ENCODE measurements around the gene HEPHL1.
"Not testable (repeated sequence)": the region's sequence is repeated elsewhere in the genome, so short reads cannot be mapped to it uniquely, and the experiment has no call there.

Gene HEPHL1

DNA sequence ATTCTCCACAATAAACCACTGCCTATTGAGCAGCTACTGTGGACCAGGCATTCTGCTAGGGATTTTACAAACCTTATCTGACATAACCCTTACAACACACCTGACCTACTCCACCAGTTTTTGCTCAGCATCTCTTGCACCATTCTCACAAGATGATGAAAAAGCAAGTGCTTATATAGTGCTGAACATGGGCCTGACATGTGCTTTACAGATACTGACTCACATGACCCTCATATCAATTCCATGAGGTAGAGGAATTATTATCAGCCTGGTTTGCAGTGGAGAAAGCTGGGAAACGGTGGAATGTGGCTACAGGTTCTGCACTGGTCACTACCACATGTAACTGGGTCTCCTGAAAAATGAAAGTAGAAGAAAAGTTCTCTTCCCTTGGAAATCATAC, 69.9 kb downstream of the HEPHL1 start:
- no peak for DNase-seq

- DNase-seq = no peak
These were observed 79.1 kb downstream of the HEPHL1 start for GRCh38 chr11:94100253-94100652.

DNA sequence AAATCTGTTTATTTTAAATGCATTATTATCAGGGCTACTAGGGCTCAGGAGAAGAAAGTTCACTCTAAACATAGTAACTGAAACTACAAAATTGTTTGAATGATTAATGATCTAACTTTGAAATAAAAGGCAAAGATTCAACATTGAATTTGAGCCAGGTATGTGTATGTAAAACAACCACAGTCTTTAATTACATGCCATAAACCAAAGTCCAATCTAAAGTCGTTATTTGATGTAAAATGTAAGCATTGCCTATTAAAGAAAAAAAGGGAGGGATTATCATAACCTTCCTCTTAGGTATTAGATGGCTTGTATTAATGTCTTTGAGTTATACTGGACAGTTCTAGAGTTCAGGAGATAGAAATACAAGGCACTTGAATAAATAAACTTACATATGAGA, 82.3 kb downstream of the HEPHL1 start:
- DNase-seq = no peak

DNA sequence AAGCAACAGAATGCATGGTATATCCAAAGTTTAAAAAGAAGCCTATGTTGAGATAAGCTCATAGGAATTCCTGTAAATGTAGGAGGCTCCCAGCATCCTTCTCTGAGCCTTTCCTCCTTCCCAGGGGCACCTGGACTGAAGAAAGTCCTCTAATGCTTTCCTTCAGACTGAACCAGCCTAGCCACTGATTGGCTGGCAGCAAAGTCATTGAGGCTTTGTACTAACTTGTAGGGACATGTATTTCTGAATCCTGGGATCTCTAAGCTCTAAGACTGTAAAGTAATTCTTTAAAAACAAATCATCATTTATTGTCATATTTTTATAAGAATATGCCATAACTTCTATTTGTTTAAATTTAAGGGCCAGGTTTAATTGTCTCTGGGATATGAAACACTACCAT, 83.6 kb downstream of the HEPHL1 start:
- no peak for DNase-seq

- DNase-seq = no peak
These were observed 85.6 kb downstream of the HEPHL1 start for GRCh38 chr11:94106716-94107115.

DNA sequence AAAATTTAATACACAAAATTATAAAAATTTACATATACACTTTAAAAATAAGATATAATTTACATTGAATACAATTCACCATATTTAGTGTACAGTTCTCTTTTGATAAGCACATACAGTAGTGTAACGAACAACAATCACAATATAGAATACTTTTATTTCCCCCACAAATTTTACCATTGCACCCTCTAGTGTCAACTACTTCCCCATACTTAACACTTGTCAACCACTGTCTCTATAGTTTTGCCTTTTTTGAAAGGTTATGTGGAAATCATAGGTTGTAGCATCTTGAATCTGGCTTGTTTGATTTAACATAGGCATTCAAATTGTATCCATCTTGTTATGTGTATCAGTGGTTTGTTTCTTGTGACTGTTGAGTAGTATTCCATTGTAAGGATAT, 86.2 kb downstream of the HEPHL1 start:
- DNase-seq = no peak

- no peak for DNase-seq
These were observed 90.1 kb downstream of the HEPHL1 start for GRCh38 chr11:94111241-94111640.

GRCh38 chr11:94111660-94112059, 90.5 kb downstream of the HEPHL1 start:
- no peak for DNase-seq

DNA sequence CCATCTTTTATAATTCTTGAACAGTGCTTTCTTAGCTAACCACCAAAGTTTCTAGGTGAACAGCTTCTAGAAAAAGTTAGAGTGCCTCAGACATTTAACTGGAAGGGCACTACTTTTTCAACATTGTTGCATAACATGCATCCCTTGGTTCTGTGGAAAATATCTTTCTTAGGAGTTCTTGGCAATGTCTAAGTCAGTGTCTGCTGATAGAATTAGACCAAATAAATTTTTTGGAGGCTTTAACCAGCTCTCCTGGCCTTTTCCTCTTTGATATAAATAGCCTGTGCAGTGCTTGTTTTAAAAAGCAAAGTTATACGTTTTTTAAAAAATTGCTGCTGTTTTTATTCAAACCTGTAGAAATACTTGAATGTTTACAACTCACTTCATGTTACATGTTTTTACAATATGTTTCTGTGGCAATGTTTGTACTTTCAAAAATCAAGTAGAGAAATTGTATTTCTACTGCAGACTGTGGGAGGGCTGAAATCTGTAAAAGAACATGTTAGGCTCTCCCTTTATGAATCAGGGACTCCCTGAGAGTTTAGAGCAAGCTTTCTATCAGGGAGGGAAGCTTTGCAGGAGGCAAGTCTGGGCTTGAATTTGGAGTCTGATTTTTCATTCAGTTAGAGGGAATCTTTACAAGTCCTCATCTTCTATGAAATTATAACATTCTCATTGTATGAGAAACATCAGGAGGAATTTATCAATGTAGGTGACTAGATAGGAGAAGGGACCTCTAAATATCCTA, 91.2 kb downstream of the HEPHL1 start:
- DNase-seq = no peak

DNA sequence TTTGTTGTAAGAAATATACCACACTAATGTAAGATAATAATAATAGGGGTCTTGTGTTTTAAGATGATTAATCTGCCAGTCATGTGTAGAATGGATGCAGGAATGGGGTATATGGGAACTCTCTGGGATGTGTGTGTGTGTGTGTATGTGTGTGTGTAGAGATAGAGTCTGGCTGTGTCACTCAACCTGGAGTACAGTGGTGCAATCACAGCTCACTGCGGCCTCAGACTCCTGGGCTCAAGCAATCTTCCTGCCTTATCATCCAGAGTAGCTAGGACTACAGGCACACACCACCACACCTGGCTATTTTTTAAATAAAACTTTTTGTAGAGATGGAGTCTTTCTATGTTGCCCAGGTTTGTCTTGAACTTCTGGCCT, 96.0 kb downstream of the HEPHL1 start:
- DNase-seq = no peak

- DNase-seq = no peak
These were observed 96.7 kb downstream of the HEPHL1 start for GRCh38 chr11:94117871-94118270.

DNA sequence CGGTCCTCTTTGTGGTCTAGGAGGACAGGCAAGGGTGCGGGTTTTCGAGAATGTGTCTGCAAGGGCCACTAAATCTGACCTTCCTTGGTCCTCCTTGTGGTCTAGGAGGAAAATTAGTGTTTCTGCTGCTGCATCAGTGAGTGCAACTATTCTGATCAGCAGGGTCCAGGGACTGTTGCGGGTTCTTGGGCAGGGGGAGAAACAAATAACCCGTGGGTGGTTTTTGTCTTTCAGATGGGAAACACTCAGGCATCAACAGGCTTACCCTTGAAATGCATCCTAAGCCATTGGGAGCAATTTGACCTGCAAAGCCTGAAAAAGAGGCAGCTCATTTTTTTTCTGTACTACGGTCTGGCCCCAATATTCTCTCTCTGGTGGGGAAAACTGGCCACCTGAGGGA, 98.5 kb downstream of the HEPHL1 start:
- DNase-seq = not testable (repeated sequence)

- not testable (repeated sequence) for DNase-seq
These were observed 99.4 kb downstream of the HEPHL1 start for GRCh38 chr11:94120516-94120915.

DNA sequence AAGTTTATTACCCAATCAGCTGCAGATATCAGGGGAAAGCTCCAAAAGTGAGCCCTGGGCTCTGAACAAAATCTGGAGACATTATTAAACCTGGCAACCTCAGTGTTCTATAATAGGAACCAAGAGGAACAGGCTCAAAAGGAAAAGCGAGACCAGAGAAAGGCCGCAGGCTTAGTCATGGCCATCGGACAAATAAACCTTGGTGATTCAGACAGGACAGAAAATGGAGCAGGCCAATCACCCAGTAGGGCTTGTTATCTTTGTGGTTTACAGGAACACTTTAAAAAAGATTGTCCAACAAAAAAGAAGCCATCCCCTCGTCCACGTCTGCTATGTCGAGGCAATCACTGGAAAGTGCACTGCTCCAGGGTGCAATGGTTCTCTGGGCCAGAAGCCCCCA, 99.8 kb downstream of the HEPHL1 start:
- DNase-seq = no peak

- DNase-seq = no peak
These were observed 104.4 kb downstream of the HEPHL1 start for GRCh38 chr11:94125407-94126115.

GRCh38 chr11:94127638-94128037, 106.5 kb downstream of the HEPHL1 start:
- DNase-seq = no peak

DNA sequence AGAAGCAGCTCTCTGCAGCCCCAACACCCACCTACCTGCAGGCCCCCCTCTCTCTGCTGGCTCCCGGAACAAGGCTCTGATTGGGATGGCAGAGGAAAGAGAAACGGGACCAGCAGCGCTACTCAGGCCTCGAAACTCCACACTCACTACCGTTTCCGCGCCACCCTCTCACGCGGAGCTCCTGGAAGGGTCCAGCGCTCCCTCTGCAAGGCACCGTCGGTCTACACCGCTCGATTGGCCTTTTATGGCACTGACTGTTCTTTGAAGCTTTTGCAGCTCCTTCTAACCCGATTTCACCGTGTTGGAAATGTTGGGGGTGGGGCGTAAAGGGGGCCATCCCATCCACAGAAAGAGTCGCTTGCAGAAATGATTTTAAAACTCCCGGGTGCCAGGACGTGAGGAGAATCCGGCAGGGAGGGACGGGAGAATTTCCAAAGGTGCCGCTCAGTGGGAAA, 107.2 kb downstream of the HEPHL1 start:
- peak; percentile 64 for DNase-seq

- peak; percentile 92 for DNase-seq
These were observed 107.8 kb downstream of the HEPHL1 start, which contains the start of gene PANX1 for GRCh38 chr11:94128746-94129511. TSS of gene PANX1 (plus strand) at chr11:94128841. CDS start at chr11:94129313, 472 bp downstream.

- DNase-seq = peak; percentile 32
These were observed 108.6 kb downstream of the HEPHL1 start for GRCh38 chr11:94129512-94130297.

DNA sequence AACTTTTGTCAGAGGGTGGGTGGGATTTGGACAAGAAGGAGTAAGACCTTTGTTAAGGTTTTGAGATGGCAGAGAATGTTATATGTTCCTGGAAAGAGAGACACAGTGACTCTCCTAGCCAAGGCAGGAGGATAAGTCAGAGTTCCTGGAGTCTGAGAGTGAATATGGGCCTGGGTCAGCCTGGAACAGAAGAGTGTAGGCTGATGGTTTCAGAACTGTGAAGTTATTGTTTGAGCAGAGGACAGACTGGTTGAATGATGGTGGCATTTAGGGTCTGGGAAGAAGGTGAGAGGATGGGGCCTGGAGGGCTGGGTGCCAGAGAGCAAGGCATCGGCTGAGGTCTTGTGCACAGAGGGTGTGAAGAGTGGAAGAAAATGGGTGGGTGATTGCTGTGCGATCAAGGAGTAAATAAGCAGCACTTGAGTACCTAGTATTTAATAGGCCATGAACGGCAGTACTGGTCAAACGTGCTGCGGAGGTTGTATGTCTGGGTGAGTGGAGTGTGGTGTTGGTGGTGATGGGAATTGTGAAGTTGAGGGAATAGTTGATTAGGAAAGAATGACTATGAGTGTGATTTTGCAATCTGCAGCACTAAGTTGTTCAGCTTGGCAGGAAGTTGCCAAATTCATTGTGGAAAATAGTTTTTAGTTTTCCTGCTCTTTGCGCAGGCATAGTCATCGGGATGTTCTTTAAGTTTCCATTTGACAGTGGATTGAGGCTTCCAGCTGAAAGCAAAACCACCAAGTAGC, 109.3 kb downstream of the HEPHL1 start:
- no peak for DNase-seq

DNA sequence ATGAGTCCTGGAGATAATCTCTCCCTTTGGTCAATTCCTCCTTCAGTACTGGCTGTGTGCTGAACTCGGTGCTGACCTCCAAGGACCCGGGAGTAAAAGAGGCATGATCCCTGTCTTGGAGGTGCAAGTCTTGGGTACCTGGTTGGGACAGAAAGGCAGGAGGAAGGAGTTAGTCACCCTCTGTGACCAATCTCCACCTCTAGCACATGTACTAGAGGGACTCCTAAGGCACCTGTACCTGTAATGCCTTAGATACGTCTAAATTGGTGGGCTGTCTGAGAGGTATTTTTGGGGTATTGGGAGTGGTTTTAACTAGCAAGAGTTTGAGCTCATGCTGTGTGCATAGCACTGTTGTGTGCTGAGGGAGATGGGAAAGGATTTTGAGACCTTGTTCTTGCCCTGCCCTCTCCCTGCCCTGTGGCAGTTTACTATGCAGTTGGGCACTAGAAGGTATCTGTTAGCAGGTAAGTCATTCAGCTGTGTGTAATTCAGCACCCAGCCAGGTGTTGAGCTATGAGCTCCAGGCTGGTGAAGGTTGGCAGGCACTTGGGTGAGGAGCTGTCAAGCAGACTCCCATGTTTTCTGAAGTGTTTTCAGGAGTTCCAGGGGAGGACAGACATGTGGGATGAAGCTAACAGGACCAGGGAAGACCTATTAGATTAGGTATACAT, 110.0 kb downstream of the HEPHL1 start:
- DNase-seq = no peak
